Stimulated activated naive CD8-positive, alpha-beta T cell treated with anti-CD3 and anti-CD28 coated beads, Interleukin-15, Interleukin-2, amounts not matched to agents 100 ng/mL and 50 ng/mL, for 24 hours (primary cell): ENCODE results near the gene ATG4B.

Experiments used
- H3K27ac Mint-ChIP-seq: one replicate; pipeline ENCODE4 v1.8.0; 2021; ENCODE audit warnings: mild to moderate bottlenecking, mixed read lengths
- H3K27me3 Mint-ChIP-seq: one replicate; pipeline ENCODE4 v1.8.0; 2021; ENCODE audit warnings: mixed read lengths
- H3K36me3 Mint-ChIP-seq: one replicate; pipeline ENCODE4 v1.8.0; 2021; ENCODE audit warnings: low read depth, mixed read lengths
- H3K4me1 Mint-ChIP-seq: one replicate; pipeline ENCODE4 v1.8.0; 2021; ENCODE audit warnings: low read depth, mixed read lengths
- H3K4me3 Mint-ChIP-seq: one replicate; pipeline ENCODE4 v1.8.0; 2021; ENCODE audit warnings: mild to moderate bottlenecking, mixed read lengths
- H3K9me3 Mint-ChIP-seq: one replicate; pipeline ENCODE4 v1.8.0; 2021; ENCODE audit warnings: mixed read lengths

ATG4B gene

GRCh38 chr2:241645056-241645914 lies 7.8 kb downstream of the ATG4B start:
- no peaks in the 10 kb centered on the region for H3K9me3 Mint-ChIP-seq
- H3K4me3 Mint-ChIP-seq = no peak overlapping the region
- H3K36me3 Mint-ChIP-seq = peaks cover 12% of the 10 kb centered on the region
- H3K4me1 Mint-ChIP-seq = peaks cover 24% of the 10 kb centered on the region
- no peak overlapping the region for H3K27ac Mint-ChIP-seq
- H3K27me3 Mint-ChIP-seq = no peaks in the 10 kb centered on the region

- peaks cover 13% of the 10 kb centered on the region for H3K36me3 Mint-ChIP-seq
- H3K27ac Mint-ChIP-seq = no peak overlapping the region
- no peaks in the 10 kb centered on the region for H3K27me3 Mint-ChIP-seq
- no peak overlapping the region for H3K4me3 Mint-ChIP-seq
- H3K4me1 Mint-ChIP-seq = peaks cover 16% of the 10 kb centered on the region
- no peaks in the 10 kb centered on the region for H3K9me3 Mint-ChIP-seq
These were observed 8.6 kb downstream of the ATG4B start for GRCh38 chr2:241645915-241646645.

- Mint-ChIP-seq H3K27me3 (no peaks in the 10 kb centered on the region), H3K4me1 (peaks cover 4% of the 10 kb centered on the region), H3K4me3 (no peak overlapping the region), H3K36me3 (peaks cover 35% of the 10 kb centered on the region), H3K9me3 (no peaks in the 10 kb centered on the region), H3K27ac (no peak overlapping the region)
These were observed 11.0 kb downstream of the ATG4B start for GRCh38 chr2:241648453-241648852.

GRCh38 chr2:241649404-241649803 lies 11.9 kb downstream of the ATG4B start:
- Mint-ChIP-seq H3K27me3 (no peaks in the 10 kb centered on the region), H3K9me3 (no peaks in the 10 kb centered on the region), H3K27ac (no peak overlapping the region), H3K36me3 (peaks cover 27% of the 10 kb centered on the region), H3K4me3 (no peak overlapping the region), H3K4me1 (peaks cover 4% of the 10 kb centered on the region)

GRCh38 chr2:241649927-241650326 lies 12.4 kb downstream of the ATG4B start:
- peaks cover 30% of the 10 kb centered on the region for H3K36me3 Mint-ChIP-seq
- H3K4me3 Mint-ChIP-seq = no peak overlapping the region
- H3K27ac Mint-ChIP-seq = no peak overlapping the region

GRCh38 chr2:241652142-241652541 lies 14.6 kb downstream of the ATG4B start:
- Mint-ChIP-seq H3K27ac (peak overlapping the region; percentile 11), H3K9me3 (no peaks in the 10 kb centered on the region), H3K27me3 (no peaks in the 10 kb centered on the region), H3K4me3 (no peak overlapping the region), H3K36me3 (peaks cover 48% of the 10 kb centered on the region), H3K4me1 (no peaks in the 10 kb centered on the region)

More at GRCh38 chr2:241649927-241650326, 12.4 kb downstream of the ATG4B start:
- Mint-ChIP-seq H3K9me3 (no peaks in the 10 kb centered on the region), H3K4me1 (peaks cover 4% of the 10 kb centered on the region), H3K27me3 (no peaks in the 10 kb centered on the region)

- Mint-ChIP-seq H3K36me3 (peaks cover 53% of the 10 kb centered on the region), H3K4me3 (no peak overlapping the region), H3K4me1 (no peaks in the 10 kb centered on the region), H3K27ac (no peak overlapping the region), H3K27me3 (no peaks in the 10 kb centered on the region), H3K9me3 (no peaks in the 10 kb centered on the region)
These were observed 15.2 kb downstream of the ATG4B start for GRCh38 chr2:241652722-241653121.

GRCh38 chr2:241653210-241653750 lies 15.8 kb downstream of the ATG4B start:
- Mint-ChIP-seq H3K4me3 (no peak overlapping the region), H3K9me3 (no peaks in the 10 kb centered on the region), H3K4me1 (no peaks in the 10 kb centered on the region), H3K36me3 (peaks cover 55% of the 10 kb centered on the region), H3K27me3 (no peaks in the 10 kb centered on the region), H3K27ac (no peak overlapping the region)

GRCh38 chr2:241654551-241654950 lies 17.1 kb downstream of the ATG4B start:
- H3K9me3 Mint-ChIP-seq = no peaks in the 10 kb centered on the region
- H3K4me3 Mint-ChIP-seq = no peak overlapping the region
- no peak overlapping the region for H3K27ac Mint-ChIP-seq
- no peaks in the 10 kb centered on the region for H3K4me1 Mint-ChIP-seq
- no peaks in the 10 kb centered on the region for H3K27me3 Mint-ChIP-seq
- H3K36me3 Mint-ChIP-seq = peaks cover 63% of the 10 kb centered on the region

- H3K4me1 Mint-ChIP-seq = no peaks in the 10 kb centered on the region
- no peaks in the 10 kb centered on the region for H3K27me3 Mint-ChIP-seq
- H3K36me3 Mint-ChIP-seq = peaks cover 71% of the 10 kb centered on the region
- no peaks in the 10 kb centered on the region for H3K9me3 Mint-ChIP-seq
- no peak overlapping the region for H3K27ac Mint-ChIP-seq
- H3K4me3 Mint-ChIP-seq = no peak overlapping the region
These were observed 18.2 kb downstream of the ATG4B start for GRCh38 chr2:241655516-241656189.

GRCh38 chr2:241656190-241656741 lies 18.8 kb downstream of the ATG4B start:
- Mint-ChIP-seq H3K4me1 (no peaks in the 10 kb centered on the region), H3K36me3 (peaks cover 66% of the 10 kb centered on the region), H3K27me3 (no peaks in the 10 kb centered on the region), H3K4me3 (no peak overlapping the region), H3K27ac (no peak overlapping the region), H3K9me3 (no peaks in the 10 kb centered on the region)

GRCh38 chr2:241657786-241658254 lies 20.3 kb downstream of the ATG4B start:
- no peaks in the 10 kb centered on the region for H3K9me3 Mint-ChIP-seq
- H3K4me1 Mint-ChIP-seq = no peaks in the 10 kb centered on the region
- H3K36me3 Mint-ChIP-seq = peaks cover 61% of the 10 kb centered on the region
- no peaks in the 10 kb centered on the region for H3K27me3 Mint-ChIP-seq
- H3K4me3 Mint-ChIP-seq = no peak overlapping the region
- no peak overlapping the region for H3K27ac Mint-ChIP-seq

GRCh38 chr2:241658296-241658695 lies 20.8 kb downstream of the ATG4B start:
- H3K27me3 Mint-ChIP-seq = no peaks in the 10 kb centered on the region
- H3K27ac Mint-ChIP-seq = no peak overlapping the region
- peaks cover 58% of the 10 kb centered on the region for H3K36me3 Mint-ChIP-seq
- no peaks in the 10 kb centered on the region for H3K4me1 Mint-ChIP-seq
- H3K9me3 Mint-ChIP-seq = no peaks in the 10 kb centered on the region
- H3K4me3 Mint-ChIP-seq = no peak overlapping the region

GRCh38 chr2:241659150-241659739 lies 21.8 kb downstream of the ATG4B start:
- Mint-ChIP-seq H3K9me3 (no peaks in the 10 kb centered on the region), H3K4me1 (no peaks in the 10 kb centered on the region), H3K36me3 (peaks cover 60% of the 10 kb centered on the region), H3K27me3 (no peaks in the 10 kb centered on the region), H3K4me3 (no peak overlapping the region), H3K27ac (no peak overlapping the region)
